Posterior cingulate gyrus (tissue), 11 donors: Measurements from ENCODE around the gene FRMD3.
A peak's percentile ranks its signal among the peaks of the same experiment; 100 is the strongest.

ENCODE experiments used
- DNase-seq, 10 donors: peaks; one replicate each; pipeline versions ENCODE4 v3.0.0 to v3.0.0-alpha.2; 2020 to 2021; ENCODE audit warnings: mixed read lengths in 3 of 10
- intact Hi-C: fragments of 100-400 bp; cut with DNase I; formaldehyde crosslinking; loops from one replicate; pipeline ENCODE4 v1.15.1; 2023

Gene FRMD3

DNA sequence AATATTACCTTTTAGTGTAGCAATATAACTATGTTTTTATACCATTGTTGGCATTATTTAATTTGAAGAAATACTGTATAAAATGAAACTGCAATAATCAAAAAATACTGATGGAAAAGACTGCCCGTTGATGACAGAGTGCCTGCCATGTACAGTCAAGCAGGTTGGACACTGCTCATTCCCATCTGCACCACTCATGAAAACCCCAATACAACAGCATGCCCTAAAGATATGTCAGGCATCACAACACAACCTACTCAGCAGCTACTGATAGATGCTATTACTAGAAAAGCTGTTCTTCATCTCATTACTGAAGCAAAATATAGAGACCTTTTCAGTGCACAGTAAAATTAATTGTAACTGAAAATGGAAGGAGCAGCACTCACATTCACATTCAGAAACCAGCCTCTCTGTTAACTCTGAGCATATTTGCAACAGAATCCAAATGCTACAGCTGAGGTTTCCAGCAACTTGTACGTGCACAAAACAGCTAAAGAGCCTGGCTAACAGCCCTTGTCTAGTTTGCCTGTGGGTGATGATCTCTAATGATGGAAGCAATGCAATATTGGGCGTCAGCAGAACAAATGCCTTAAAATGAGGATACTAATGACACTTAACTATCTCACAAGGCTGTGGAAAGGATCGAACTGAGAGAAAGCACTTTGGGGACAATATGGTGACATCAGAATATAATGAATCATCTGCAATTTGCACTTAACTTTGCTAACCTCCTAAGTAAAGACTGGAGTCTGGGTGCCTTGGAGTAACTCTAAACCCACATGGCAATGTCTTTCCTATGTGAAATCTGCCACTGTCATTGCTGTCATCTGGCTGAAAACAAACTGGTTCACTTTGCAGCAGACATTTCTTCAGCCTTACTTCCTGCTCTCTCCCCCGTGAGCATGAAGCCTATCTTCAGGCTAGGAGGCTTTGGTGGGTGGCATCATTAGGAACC is 280.0 kb downstream of the FRMD3 start:
- intact Hi-C loops: no loop called here
- DNase-seq: no peak

DNA sequence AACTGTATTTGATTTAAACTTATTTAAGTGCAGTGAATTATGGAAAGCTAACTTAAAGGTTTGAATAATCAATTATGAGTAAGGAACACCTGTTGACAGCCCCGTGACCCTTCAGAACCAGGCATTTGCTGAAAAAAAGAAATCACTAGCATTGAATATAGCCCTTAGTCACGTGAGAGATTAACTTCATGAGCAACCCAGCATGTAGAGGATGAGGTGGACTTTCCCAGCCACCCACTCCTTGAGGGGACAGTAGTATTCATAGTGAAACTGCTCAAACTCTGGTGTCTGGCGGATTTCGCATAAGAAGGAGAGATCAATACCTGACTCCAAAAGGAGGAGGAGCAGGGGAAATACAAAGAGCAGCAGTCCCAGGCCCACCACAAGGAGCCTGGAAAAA is 290.5 kb downstream of the FRMD3 start:
- intact Hi-C loops: no loop called here

DNA sequence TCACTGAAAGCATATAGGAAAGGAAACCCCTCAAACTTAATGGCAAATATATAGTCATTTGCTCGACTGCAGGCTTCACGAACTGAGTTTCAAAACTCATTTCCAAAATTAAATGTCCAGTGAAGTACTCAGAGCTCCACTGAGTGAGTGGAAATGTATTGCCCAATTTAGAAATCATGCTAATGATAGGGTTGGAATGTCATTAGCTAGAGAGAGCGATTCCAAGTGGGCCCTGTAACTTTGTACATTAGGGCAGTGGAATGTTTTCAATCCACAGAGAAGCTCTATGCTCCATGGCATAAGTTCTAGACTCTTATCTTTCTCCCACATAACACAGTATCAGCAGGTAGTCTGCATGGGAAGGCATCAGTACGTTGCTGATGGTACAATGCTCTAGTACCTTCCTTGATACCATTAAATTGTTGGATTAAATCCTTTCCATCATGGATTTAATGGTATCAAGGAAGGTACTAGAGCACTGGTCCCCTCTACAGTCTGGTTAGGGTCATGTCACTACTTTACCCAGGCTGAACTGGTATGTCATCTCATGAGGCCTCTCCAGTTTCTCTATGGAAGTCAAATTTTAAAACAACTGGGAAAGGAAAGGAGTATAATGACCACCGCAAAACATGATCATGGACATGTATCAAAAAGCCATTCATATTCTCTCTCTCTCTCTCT is 292.1 kb downstream of the FRMD3 start:
- intact Hi-C loops: no loop called here
- DNase-seq: no peak

More for the DNA sequence above, 290.5 kb downstream of the FRMD3 start:
- DNase-seq: no peak

DNA sequence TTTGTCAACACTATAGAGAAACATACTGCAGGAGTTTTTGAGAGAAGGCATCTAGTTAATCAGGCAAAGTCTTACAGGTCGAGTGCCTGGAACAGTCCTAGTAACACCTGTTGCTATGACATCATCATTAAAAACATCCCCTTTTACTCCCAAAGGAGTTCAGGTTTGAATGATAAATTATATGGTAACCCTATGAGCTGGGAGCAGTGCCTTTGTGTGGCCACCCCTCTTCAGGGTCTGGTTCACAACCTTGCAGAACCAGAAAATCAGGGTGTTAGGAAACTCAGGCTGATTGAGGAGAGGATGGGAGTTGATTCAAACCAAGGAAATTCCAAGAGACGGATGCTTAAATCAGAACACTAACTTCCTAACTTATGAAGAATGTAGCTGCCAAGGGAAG is 296.1 kb downstream of the FRMD3 start:
- no peak for DNase-seq
- intact Hi-C loops: no loop called here

DNA sequence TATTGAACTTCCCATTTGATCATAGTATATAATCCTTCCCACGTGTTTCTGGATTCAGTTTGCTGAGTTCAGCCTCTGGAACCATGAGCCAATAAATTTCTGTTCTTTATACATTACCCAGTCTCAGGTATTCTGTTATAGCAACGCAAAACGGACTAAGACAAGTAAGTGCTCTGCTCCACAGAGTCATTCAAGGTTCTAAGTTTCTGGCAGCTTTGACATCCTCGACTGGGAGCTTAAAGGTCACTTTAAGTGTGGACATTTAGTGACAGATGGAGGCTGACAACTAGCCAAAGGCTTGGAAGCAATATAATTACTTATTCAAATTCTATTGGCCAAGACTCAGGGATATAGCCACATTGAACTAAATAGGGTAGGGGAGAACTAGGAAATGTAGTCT is 297.5 kb downstream of the FRMD3 start:
- intact Hi-C loops: no loop called here
- no peak for DNase-seq

DNA sequence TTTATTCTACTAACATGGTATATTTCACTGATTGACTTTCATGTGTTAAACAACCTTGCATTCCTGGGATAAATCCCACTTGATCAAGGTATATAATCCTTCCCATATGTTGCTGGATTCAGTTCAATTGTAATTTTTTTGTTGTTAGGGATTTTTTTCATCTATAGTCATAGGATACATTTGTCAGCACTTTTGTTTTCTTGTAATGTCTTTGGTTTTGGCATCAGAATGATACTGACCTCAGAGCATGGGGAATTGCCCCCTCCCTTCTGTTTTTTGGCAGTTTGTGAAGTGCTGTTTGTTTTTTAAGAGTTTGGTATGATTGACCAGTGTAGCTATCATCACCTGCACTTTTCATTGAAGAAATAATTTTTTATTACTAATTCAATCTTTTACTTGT is 298.5 kb downstream of the FRMD3 start:
- intact Hi-C loops: no loop called here
- DNase-seq: no peak

DNA sequence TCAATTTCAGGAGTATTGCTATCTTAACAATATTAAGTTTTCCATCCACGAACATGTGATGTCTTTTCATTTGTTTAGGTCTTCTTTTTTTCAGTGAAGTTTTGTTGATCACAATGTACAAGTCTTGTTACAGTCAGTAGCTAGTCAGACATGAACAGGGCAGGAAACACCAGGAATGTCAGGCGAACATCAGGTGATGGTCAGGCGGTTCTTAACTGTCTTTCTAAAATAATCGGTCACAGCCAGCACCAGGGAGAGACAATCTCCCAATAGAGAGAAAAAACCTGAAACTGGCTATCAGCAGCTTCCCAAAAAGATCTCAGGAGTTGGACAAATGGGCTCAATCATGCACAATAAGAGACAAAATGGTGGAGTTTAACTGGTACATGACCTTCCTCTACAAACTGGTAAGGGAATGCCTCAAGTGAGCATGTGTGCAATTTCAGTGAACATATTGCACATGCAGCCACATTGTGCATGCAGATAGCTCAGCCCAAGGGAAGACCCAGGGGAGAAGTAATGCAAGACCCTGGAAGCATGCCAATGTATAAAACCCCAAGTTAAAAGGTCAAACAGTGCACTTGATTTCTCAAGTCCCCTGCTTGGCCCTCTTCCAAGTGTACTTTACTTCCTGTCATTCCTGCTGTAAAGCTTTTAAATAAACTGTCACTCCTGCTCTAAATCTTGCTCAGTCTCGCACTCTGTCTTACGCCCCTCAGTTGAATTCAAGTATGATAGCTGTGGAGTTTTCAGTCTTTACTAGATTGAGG is 299.1 kb downstream of the FRMD3 start:
- no peak for DNase-seq

DNA sequence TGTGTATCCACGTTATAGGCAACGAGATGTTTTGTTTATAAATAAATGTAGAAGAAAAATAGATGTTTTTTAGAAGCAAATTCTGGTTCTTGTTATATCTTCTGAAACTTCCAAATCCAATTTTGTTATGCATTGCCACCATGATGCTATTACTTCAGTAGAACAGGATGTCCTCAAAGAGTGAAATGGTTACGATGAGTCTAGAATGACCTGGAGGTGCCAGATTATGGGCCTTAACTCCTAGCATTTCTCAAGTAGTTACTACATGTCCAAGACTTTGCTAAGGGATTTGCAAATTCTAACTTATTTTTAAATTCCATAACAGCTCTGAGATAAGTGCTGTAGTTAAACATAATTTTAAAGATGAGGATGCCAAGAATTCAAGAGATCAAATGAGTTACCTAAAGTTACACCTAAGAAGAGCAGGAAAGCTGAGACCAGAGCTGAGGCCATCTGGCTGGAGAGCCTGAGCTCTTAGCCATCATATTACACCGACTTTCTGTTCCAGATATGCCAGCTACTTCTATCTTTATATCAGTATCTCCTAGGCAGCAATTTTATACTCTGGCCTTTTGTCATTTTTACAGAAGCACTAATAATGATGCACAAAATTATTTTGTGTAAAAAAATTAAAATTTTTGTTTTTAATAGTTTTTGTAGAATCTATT is 302.0 kb downstream of the FRMD3 start:
- intact Hi-C loops: no loop called here
- no peak for DNase-seq

More for the DNA sequence above, 299.1 kb downstream of the FRMD3 start:
- intact Hi-C loops: no loop called here

DNA sequence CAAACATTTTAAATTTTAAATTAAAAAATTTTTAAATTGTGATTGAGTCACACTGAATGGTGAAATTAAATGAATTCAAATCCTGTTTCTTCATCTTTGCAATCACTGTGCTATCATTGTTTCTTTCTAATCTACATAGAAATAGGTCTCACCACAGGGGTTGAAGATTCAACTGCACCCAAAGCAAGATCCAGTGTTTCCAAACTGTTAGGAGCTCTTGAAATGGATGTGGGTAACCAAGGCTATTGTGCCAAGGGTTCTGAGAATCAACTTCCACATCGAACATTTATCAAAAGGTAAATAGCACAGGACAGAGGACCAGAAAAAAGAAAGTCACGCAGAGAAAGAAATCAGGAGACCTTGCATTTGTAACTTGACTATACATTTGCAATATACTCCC is 302.7 kb downstream of the FRMD3 start:
- intact Hi-C loops: no loop called here
- no peak for DNase-seq

DNA sequence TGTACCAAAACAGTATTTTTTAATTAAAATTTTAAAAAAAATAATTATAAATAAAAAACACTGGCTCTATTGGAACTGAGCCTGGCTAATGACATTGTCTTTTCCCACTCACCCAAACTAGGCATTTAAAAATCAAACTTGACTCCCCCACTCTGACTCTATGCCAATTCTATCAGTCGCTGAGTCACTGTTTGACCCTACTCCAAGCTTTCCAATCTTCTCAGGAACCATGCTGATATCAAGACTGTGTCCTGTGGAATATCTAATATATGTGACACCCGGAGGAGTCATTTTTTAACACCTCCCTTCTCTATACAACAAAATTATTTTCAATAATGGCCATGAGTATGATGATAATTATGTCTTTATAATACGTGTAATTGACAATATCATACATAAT is 303.7 kb downstream of the FRMD3 start:
- intact Hi-C loops: no loop called here
- DNase-seq: no peak

DNA sequence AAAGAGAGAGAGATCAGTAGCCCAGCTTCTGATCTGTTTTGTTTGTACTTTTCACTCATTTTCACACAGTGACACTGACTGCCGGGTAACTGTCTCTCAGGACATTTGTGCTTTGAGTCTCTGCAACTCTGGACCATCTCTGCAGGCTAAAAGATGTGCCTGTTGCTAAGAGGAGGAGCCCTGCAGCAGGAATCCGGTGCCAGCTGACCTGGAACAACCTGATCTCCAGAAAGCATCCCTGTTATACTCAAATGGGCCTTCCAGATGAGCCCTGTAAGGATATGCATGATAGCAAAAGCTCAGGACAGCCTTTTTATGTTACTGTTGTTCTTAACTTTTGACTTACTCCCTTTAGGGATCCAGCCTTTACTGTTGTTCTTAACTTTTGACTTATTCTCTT is 304.6 kb downstream of the FRMD3 start:
- intact Hi-C loops: no loop called here
- DNase-seq: no peak

DNA sequence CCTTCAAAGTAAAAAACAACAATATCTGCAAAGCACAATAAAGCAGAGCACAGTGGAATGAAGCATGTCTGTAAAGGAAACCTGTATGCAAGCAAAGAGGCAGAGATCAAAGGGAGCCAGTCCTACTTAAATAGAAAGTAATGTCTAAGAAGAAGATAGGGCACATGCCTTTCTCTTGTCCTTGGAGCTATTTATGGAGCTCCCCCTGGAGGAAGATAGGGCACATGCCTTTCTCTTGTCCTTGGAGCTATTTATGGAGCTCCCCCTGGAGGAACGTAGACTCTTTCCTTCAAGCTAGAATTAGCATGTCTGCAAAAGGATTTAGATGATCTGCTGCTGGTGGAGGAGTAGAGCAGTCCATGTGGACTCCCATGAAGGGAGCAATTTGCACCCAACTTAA is 307.2 kb downstream of the FRMD3 start:
- DNase-seq: no peak
- intact Hi-C loops: no loop called here

DNA sequence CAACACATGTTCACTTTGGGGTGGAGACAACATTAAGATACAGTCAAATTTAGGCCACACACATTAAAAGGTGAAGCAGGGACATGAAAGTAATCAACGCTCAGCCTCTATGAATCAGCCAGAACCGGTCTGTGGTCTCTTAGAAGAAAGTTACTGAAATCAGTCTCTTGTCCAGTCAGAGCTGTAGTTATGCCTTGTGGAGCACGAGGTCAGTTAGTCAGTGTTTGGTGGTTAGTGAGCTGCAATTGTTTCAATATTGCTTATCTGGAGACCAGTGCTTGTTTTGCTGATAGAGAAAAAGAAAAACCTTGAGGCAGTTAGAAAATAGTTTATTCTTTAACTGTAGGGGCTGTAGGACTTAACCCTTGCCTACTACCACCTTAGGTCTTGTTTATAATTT is 317.5 kb downstream of the FRMD3 start:
- DNase-seq: no peak
- intact Hi-C loops: loop anchor here (5.0 kb wide), 1 partner anchor 377 kb away; no protein-coding TSS in a partner anchor

DNA sequence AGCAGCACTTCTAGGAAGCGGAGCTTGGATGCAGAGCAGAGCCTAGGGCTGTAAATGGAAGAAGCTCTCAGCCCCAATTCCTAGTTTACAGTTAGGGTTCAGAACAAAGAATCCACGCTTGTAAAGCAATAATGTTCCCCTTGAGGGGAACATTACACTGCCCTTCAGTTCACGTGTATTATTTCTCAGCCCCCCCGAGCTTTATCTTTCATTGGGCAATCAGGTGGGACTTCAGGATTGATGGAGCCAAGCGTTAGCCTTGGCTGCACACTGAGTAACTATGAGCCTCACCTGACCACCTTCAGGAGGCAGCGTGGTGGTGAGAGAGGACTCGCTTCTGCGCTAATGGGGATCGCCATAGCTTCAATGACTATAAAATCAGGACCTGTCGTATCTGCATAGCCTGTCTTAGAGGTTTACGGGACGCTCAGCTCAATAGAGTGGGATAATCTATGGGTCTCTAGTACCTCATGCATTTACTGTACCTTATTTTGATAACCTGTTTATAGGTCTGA is 318.2 kb downstream of the FRMD3 start:
- no peak for DNase-seq
- intact Hi-C loops: loop anchor here (2.0 to 10.0 kb wide), 3 partner anchors 115 to 377 kb away; no protein-coding TSS in a partner anchor

DNA sequence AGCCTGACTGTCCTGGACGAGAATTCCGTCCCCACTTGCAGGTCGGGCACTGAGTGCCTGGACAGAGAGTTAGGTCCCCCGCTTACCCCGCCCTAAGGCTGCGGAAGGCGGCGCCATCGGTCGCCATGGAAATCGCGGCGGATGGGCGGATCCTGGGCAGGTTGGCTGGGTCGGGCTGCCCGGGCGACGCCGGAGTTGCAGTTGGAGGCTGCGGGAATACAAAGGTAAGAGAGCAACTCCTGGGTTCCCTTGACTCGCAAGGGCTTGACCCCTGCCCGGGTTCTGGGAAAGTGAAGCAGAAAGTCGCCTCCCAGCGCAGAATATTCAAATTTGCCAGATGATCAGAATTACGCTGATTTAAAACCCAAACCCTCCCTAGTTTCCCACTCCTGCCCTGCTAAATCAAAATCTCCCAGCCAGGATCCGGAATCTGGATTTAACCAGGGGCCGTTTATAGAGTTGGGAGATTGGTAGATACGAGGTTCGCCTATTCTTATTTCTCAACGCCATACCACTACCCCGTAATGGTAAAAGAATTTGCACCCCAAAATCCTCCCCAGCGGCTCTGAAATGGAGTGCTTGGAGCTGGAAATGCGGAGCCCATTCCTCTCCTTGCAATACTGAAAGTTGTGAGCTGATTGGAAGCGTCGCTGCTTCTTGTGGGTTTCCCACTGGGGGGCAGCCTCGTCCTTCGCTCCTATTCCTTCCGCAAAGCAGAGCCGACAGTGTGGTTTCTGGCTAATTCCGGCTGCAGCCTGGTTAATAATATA is 318.9 kb downstream of the FRMD3 start:
- peak; percentile 42 to 96 (median 74) for DNase-seq
- intact Hi-C loops: loop anchor here (2.0 to 10.0 kb wide), 2 partner anchors 115 to 325 kb away; no protein-coding TSS in a partner anchor

DNA sequence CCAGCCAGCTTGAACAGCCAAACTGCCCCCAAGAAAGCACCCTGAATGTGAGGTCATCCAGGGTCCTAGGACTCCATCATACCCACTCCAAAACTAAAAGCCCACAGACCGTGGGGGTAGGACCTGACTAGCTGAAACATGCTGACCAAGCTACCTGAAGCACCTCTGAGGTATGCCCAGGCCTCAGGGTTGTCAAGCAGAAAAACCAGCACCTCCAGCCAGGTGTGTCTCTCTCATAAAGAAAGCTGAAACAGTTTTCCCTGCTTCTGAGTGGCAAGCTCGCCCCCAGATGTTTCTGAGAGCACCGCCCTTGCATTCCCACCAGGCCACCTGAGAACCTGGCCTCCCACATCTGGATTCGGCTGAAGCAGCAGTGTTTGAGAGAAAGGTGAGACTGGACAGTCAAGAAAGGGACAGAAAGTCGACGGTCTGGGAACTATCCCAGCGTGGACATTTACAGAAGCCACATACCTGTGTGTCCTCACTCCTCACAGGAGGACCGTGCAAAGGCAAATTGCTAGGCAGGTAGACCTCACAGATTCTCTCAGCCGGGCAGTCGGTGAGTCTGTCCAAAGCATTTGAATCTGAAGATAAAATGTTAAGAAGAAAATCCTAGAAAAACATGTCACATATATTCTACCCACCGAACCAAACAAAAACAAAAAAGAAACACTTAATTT is 319.6 kb downstream of the FRMD3 start:
- intact Hi-C loops: loop anchor here (2.0 to 10.0 kb wide), 2 partner anchors 116 to 326 kb away; no protein-coding TSS in a partner anchor
- DNase-seq: no peak

DNA sequence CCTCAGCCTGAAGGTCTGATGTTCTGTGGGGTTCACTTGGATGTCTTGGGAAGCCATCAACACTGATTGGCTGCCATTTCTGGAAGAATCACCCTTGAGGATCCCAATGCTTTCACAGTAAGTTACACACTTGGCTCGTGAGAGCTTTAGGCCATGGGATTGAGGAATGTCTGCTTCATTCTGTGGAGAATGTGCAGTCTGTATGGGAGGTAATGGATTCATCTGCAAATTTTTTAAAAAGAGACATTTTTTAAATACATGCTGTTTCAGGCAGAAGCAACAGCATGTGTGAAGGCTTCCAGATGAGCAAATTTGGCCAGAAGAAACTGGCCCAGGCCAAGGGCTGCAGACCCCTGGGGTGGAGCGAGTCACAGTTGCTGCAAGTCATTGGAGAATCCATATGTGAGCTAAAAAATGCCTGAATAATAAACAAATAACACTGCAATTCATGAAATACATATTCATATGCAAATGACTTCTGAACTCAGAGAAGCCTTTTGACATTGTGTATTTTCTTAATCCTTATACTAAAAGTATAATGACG is 328.9 kb downstream of the FRMD3 start:
- intact Hi-C loops: no loop called here
- DNase-seq: no peak

DNA sequence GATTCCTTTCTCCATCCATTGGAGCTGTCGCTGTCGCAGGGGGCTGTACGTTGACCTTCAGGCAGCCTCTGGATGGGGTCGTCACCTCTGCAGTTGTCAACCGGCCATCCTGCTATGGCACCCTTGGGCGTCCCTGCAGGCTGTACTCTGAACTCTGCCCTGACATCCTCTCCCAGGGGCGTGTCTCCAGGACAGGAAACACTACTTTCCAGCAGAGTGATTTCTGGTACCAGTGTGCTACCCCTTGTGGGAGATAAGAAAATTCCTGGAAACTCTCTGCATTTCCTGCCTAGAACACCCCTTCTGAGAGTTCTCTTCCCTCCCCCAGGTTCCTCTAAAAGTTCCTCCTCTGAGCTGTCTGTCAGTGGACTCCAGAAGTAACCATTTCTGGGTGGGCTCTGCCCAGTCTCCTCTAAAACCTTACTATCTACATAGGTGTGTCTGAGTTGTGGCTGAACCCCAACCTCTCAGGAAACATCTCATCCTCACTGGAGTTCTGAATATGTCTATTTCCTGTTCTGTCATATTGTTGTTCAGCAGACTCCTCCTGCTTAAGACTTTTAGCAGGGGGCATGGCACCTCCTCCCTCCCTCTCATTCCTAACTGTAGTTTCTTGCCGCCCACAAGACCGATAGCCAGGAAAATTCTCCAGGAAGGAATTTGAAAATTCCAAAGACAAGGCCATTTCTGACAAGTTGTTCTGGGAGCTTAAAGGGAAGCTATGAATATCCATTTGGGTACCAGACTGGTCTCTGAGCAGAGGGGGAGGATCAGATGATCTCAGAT is 329.9 kb downstream of the FRMD3 start:
- intact Hi-C loops: no loop called here
- DNase-seq: no peak
